A549 (cell line): ENCODE results near the gene SAT1. TPM values are rescaled to one million over a fixed set of nuclear protein-coding genes. Genes with fewer than 3 reads are reported as not detected.

Experiments used
- ATAC-seq, 2 experiments: fragments of 200-7000 bp in 1 of 2; fragments of >200 bp in 1 of 2; cut with Nextera tagmentation in 1 of 2; cut with Tn5 transposase in 1 of 2; 3 replicates each; pipeline versions ENCODE4 v1.8.0 to v1.9.1; 2018 to 2020; ENCODE audit warnings: mild to moderate bottlenecking in 1 of 2, moderate library complexity in 1 of 2
- CTCF ChIA-PET: fragments of 300-600 bp; sonication (Branson Sonifier 250); formaldehyde crosslinking; extraction: SDS; loops from one replicate; lab custom pipeline; 2021; ENCODE audit warnings: antibody characterized with exemption, inconsistent platforms; lab: Yijun Ruan, JAX
- POLR2A ChIA-PET: fragments of 350-600 bp; formaldehyde crosslinking; extraction: SDS; loops from one replicate; lab custom pipeline; 2021; ENCODE audit warnings: antibody characterized with exemption, inconsistent platforms; lab: Yijun Ruan, JAX
- DNase-seq, 2 experiments: peaks; one replicate each; pipeline versions ENCODE4 v3.0.0 to v3.0.0-alpha.2; 2011 to 2016; ENCODE audit warnings: low read depth in 1 of 2, low spot score in 1 of 2
- FAIRE-seq: peaks from 2 replicates; lab custom pipeline; 2011; peaks lifted over from hg19 to GRCh38; lab: Jason Lieb, UNC
- H3K27ac ChIP-seq, 2 experiments: fragments of >200 bp; sonication (Bioruptor Twin); formaldehyde crosslinking; 3 replicates each; pipeline ENCODE4 v1.5.1; 2016 to 2017
- H3K4me1 ChIP-seq: fragments of >200 bp; sonication (Bioruptor Twin); formaldehyde crosslinking; 3 replicates; pipeline ENCODE4 v1.6.1; 2016
- H3K4me2 ChIP-seq: fragments of >200 bp; sonication (Bioruptor Twin); formaldehyde crosslinking; 3 replicates; pipeline ENCODE4 v1.6.1; 2016
- H3K4me3 ChIP-seq: fragments of >200 bp; sonication (Bioruptor Twin); formaldehyde crosslinking; 3 replicates; pipeline ENCODE4 v1.5.1; 2016
- H3K9me3 ChIP-seq: fragments of >200 bp; sonication (Bioruptor Twin); formaldehyde crosslinking; 3 replicates; pipeline ENCODE4 v1.6.1; 2016
- BCL3 ChIP-seq: fragments of >200 bp; sonication (Bioruptor Twin); formaldehyde crosslinking; IDR thresholded peaks from 3 replicates; pipeline ENCODE4 v1.6.1; 2016
- CBX2 ChIP-seq: fragments of 200-600 bp; sonication (generic); IDR thresholded peaks from 2 replicates; pipeline ENCODE4 v1.6.1; 2016; ENCODE audit warnings: low read depth, mild to moderate bottlenecking, borderline replicate concordance
- CHD2 ChIP-seq: fragments of 150-350 bp; IDR thresholded peaks from 2 replicates; pipeline ENCODE4 v1.6.1; 2014; ENCODE audit warnings: low read length; ENCODE audit not compliant: partially characterized antibody
- CHD4 ChIP-seq: fragments of 200-600 bp; sonication (generic); IDR thresholded peaks from 2 replicates; pipeline ENCODE4 v1.6.1; 2016; ENCODE audit warnings: antibody characterized with exemption, mild to moderate bottlenecking, borderline replicate concordance
- EHMT2 ChIP-seq: fragments of 200-600 bp; sonication (generic); IDR thresholded peaks from 2 replicates; pipeline ENCODE4 v1.6.1; 2016; ENCODE audit warnings: antibody characterized with exemption, low read depth, mild to moderate bottlenecking, moderate library complexity
- FOSB ChIP-seq: fragments of 250-450 bp; sonication (Bioruptor Pico); IDR thresholded peaks from 2 replicates; pipeline ENCODE4 v1.5.0; 2020; ENCODE audit warnings: mild to moderate bottlenecking, moderate library complexity
- FOXS1 ChIP-seq: fragments of 250-450 bp; sonication (Bioruptor Pico); IDR thresholded peaks from 2 replicates; pipeline ENCODE4 v1.5.0; 2020; ENCODE audit warnings: mild to moderate bottlenecking, moderate library complexity
- GATA3 ChIP-seq: IDR thresholded peaks from 2 replicates; pipeline ENCODE4 v1.6.1; 2012; ENCODE audit warnings: borderline replicate concordance
- HOXB5 ChIP-seq: fragments of 250-450 bp; sonication (Bioruptor Pico); IDR thresholded peaks from 2 replicates; pipeline ENCODE4 v1.5.0; 2020; ENCODE audit warnings: mild to moderate bottlenecking, moderate library complexity
- JUNB ChIP-seq: fragments of >200 bp; sonication (Bioruptor Twin); formaldehyde crosslinking; IDR thresholded peaks from 2 replicates; pipeline ENCODE4 v1.6.1; 2016
- KDM1A ChIP-seq: fragments of 200-600 bp; sonication (generic); IDR thresholded peaks from 2 replicates; pipeline ENCODE4 v1.6.1; 2016; ENCODE audit warnings: low read depth, mild to moderate bottlenecking
- MAX ChIP-seq: IDR thresholded peaks from 2 replicates; pipeline ENCODE4 v1.6.1; 2012
- MAZ ChIP-seq: fragments of 150-350 bp; IDR thresholded peaks from 2 replicates; pipeline ENCODE4 v1.6.1; 2014; ENCODE audit warnings: antibody characterized with exemption, low read depth, low read length, borderline replicate concordance
- NR3C1 ChIP-seq: fragments of >200 bp; sonication (Bioruptor Twin); formaldehyde crosslinking; IDR thresholded peaks from 3 replicates; pipeline ENCODE4 v1.6.1; 2017
- PBX3 ChIP-seq: IDR thresholded peaks from 2 replicates; pipeline ENCODE4 v1.6.1; 2012
- RAD21 ChIP-seq, 2 experiments: fragments of >200 bp in 1 of 2; sonication (Bioruptor Twin) in 1 of 2; formaldehyde crosslinking in 1 of 2; IDR thresholded peaks in 1 of 2; conservative IDR thresholded peaks in 1 of 2; 2 replicates in 1 of 2; 3 replicates in 1 of 2; pipeline ENCODE4 v1.6.1; 2012 to 2018; ENCODE audit warnings: inconsistent platforms in 1 of 2
- RARB ChIP-seq: fragments of 250-450 bp; sonication (Bioruptor Pico); IDR thresholded peaks from 2 replicates; pipeline ENCODE4 v1.8.0; 2021; ENCODE audit warnings: mild to moderate bottlenecking, moderate library complexity
- RCOR1 ChIP-seq: fragments of 150-350 bp; IDR thresholded peaks from 2 replicates; pipeline ENCODE4 v1.6.1; 2014; ENCODE audit warnings: antibody characterized with exemption, low read length, low read depth
- RNF2 ChIP-seq: fragments of 200-600 bp; sonication (generic); IDR thresholded peaks from 2 replicates; pipeline ENCODE4 v1.6.1; 2016; ENCODE audit warnings: low read depth, mild to moderate bottlenecking, antibody characterized with exemption, moderate library complexity, borderline replicate concordance
- SMC3 ChIP-seq: fragments of >200 bp; sonication (Bioruptor Twin); formaldehyde crosslinking; IDR thresholded peaks from 3 replicates; pipeline ENCODE4 v1.6.1; 2018; ENCODE audit warnings: inconsistent platforms
- SREBF2 ChIP-seq: fragments of 450-650 bp; IDR thresholded peaks from 2 replicates; pipeline ENCODE4 v1.6.1; 2014; ENCODE audit warnings: mild to moderate bottlenecking, moderate library complexity
- TFCP2L1 ChIP-seq: fragments of 250-450 bp; sonication (Bioruptor Pico); IDR thresholded peaks from 2 replicates; pipeline ENCODE4 v1.5.0; 2021; ENCODE audit warnings: mild to moderate bottlenecking
- ZNF302 ChIP-seq: fragments of 250-450 bp; sonication (Bioruptor Pico); IDR thresholded peaks from 2 replicates; pipeline ENCODE4 v1.9.0; 2021; ENCODE audit warnings: inconsistent platforms, mild to moderate bottlenecking, moderate library complexity
- ZSCAN20 ChIP-seq: fragments of 250-450 bp; sonication (Bioruptor Pico); IDR thresholded peaks from 2 replicates; pipeline ENCODE4 v1.8.0; 2022; ENCODE audit warnings: mild to moderate bottlenecking, moderate library complexity
- WGBS: methylation state at CpG from one replicate; pipeline ENCODE4 v1.1.6; 2017; ENCODE audit errors: missing lambda C conversion rate; 5-methylcytosine and 5-hydroxymethylcytosine counted together
- polyA plus RNA-seq, 4 experiments: library from polyadenylated mRNA; depleted of rRNA in 3 of 4; stranded (reverse); fragments of >200 nt; fragmentation: RNase III in 1 of 4; extraction: RNeasy Plus Mini Kit Qiagen cat#74134 plus additional on column Dnase treatment in 1 of 4; gene quantifications; 2 replicates in 3 of 4; 3 replicates in 1 of 4; pipeline ENCODE4 v1.2.3, GENCODE V29; 2011 to 2017
- TF ChIP-seq, protein P1 (sequence below): fragments of >200 bp; sonication (Bioruptor Twin); formaldehyde crosslinking; IDR thresholded peaks from 3 replicates; pipeline ENCODE4 v1.5.1; 2016
- TF ChIP-seq, protein P2 (sequence below): fragments of 200-600 bp; sonication (generic); IDR thresholded peaks from 2 replicates; pipeline ENCODE4 v1.6.1; 2016; ENCODE audit warnings: antibody characterized with exemption, mild to moderate bottlenecking, moderate library complexity

Gene SAT1
- polyA plus RNA-seq, 2 of the 4 experiments (the other 2 are of a cell fraction) = 585 to 3,185 TPM

DNA sequence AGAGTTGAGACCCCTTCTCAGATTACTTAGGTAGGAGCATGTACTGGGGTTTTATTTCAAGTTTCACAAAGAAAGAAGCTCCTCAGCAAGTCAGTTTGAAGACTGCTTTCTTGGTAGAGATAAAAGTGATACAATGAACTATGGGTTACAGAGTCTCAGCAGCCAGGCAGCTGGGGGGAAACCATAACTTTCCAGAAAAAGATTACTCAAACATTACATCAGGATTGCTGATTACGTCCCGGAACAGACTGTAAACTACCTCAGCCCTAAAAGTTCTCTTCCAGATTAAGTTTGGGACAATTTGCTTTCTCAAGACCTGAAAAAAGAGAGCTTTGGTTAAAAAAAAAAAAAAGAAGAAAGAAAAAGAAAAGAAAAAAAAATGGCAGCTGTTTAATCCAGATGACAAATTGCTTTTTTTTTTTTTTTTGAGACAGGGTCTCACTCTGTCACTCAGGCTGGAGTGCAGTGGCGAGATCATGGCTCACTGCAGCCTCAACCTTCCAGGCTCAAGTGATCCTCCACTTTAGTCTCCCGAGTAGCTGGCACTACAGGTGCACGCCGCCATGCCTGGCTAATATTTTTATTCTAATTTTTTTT, 16.6 kb downstream of the SAT1 start:
- H3K4me2 ChIP-seq = peak overlapping the region; percentile 55; the same call in 2 of the 3 replicates
- FAIRE-seq = no peak
- H3K4me3 ChIP-seq = no peak overlapping the region
- no peaks in the 10 kb centered on the region for H3K9me3 ChIP-seq
- CTCF ChIA-PET = interaction anchor here (0.5 to 5.9 kb wide), 8 partner anchors 10 to 103 kb away, joined by 3 to 48 read pairs (median 3); partner anchors contain the start of gene SAT1
- DNase-seq = no peak
- TF ChIP-seq HOXB5 (CRISPR knock-in tag) (no peak), FOXS1 (no peak), GATA3 (no peak), ZNF302 (no peak), PBX3 (no peak), NR3C1 (no peak), RARB (CRISPR knock-in tag) (no peak), RNF2 (no peak), SMC3 (no peak), SREBF2 (no peak), BCL3 (no peak), KDM1A (no peak)
- peaks cover 45% of the 10 kb centered on the region for H3K4me1 ChIP-seq
- POLR2A ChIA-PET = interaction anchor here (0.5 to 1.4 kb wide), 4 partner anchors 12 to 18 kb away, joined by 3 to 14 read pairs (median 8); partner anchors contain the start of gene SAT1
- 72% methylated on average over 6 of the region's 6 CpGs for WGBS
- H3K27ac ChIP-seq = peak overlapping the region; percentile 88 to 98
- ATAC-seq = no peak

DNA sequence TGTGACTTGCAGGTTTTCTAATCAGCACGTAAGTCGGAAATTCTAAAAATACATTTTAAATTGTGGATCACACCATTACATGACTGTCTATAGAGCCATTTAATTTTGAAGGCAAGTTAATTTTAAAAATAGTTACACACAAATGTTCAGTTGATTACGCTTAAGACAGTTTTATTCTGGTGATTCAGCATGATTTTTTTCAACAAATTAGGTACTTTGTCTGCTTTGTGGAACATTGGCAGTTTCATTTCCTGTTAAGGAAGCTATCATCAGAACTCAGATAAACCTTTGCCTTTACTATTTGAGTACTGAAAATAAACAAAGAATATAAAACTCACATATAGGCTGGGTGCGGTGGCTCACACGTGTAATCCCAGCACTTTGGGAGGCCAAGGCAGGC, 19.5 kb downstream of the SAT1 start:
- CTCF ChIA-PET = interaction anchor here (1.6 to 3.6 kb wide), 3 partner anchors 9 to 23 kb away, joined by 4 to 22 read pairs (median 4); partner anchors contain the start of gene SAT1
- Histone ChIP-seq H3K4me3 (no peak overlapping the region), H3K27ac (peak overlapping the region; percentile 88 to 98), H3K4me1 (peaks cover 65% of the 10 kb centered on the region), H3K9me3 (no peaks in the 10 kb centered on the region), H3K4me2 (peak overlapping the region; percentile 72)
- POLR2A ChIA-PET = interaction anchor here (2.9 kb wide), 1 partner anchor 19 kb away, joined by 41 read pairs; the partner anchor contains the start of gene SAT1
- 74% methylated on average over 5 of the region's 5 CpGs for WGBS
- no peak for DNase-seq
- TF ChIP-seq MAZ (no peak), MAX (no peak), RCOR1 (no peak), JUNB (no peak), BCL3 (no peak), SREBF2 (no peak), FOSB (no peak), CHD2 (no peak), TFCP2L1 (CRISPR knock-in tag) (no peak), CBX2 (no peak), EHMT2 (no peak), CHD4 (no peak), RAD21 (conservative IDR thresholded peaks at IDR 0.05 in 1 of 2, IDR thresholded peaks at IDR 0.05 in 1 of 2) (no peak), ZSCAN20 (CRISPR knock-in tag) (no peak), KDM1A (no peak), RARB (CRISPR knock-in tag) (no peak)
- TF ChIP-seq, protein P1, sequence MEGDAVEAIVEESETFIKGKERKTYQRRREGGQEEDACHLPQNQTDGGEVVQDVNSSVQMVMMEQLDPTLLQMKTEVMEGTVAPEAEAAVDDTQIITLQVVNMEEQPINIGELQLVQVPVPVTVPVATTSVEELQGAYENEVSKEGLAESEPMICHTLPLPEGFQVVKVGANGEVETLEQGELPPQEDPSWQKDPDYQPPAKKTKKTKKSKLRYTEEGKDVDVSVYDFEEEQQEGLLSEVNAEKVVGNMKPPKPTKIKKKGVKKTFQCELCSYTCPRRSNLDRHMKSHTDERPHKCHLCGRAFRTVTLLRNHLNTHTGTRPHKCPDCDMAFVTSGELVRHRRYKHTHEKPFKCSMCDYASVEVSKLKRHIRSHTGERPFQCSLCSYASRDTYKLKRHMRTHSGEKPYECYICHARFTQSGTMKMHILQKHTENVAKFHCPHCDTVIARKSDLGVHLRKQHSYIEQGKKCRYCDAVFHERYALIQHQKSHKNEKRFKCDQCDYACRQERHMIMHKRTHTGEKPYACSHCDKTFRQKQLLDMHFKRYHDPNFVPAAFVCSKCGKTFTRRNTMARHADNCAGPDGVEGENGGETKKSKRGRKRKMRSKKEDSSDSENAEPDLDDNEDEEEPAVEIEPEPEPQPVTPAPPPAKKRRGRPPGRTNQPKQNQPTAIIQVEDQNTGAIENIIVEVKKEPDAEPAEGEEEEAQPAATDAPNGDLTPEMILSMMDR = no peak
- TF ChIP-seq, protein P2, sequence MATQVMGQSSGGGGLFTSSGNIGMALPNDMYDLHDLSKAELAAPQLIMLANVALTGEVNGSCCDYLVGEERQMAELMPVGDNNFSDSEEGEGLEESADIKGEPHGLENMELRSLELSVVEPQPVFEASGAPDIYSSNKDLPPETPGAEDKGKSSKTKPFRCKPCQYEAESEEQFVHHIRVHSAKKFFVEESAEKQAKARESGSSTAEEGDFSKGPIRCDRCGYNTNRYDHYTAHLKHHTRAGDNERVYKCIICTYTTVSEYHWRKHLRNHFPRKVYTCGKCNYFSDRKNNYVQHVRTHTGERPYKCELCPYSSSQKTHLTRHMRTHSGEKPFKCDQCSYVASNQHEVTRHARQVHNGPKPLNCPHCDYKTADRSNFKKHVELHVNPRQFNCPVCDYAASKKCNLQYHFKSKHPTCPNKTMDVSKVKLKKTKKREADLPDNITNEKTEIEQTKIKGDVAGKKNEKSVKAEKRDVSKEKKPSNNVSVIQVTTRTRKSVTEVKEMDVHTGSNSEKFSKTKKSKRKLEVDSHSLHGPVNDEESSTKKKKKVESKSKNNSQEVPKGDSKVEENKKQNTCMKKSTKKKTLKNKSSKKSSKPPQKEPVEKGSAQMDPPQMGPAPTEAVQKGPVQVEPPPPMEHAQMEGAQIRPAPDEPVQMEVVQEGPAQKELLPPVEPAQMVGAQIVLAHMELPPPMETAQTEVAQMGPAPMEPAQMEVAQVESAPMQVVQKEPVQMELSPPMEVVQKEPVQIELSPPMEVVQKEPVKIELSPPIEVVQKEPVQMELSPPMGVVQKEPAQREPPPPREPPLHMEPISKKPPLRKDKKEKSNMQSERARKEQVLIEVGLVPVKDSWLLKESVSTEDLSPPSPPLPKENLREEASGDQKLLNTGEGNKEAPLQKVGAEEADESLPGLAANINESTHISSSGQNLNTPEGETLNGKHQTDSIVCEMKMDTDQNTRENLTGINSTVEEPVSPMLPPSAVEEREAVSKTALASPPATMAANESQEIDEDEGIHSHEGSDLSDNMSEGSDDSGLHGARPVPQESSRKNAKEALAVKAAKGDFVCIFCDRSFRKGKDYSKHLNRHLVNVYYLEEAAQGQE = no peak
- no peak for FAIRE-seq
- no peak for ATAC-seq
